HCT116 (cell line): ENCODE measurements around the gene CDH26. TPM values are rescaled to one million over a fixed set of nuclear protein-coding genes. Genes with fewer than 3 reads are reported as not detected.

Source experiments
- ATAC-seq: fragments of 200-7000 bp; cut with Tn5 transposase; 2 replicates; pipeline ENCODE4 v1.9.1; 2020; ENCODE audit warnings: mild to moderate bottlenecking, moderate library complexity
- BruUV-seq: library from RNA; stranded (reverse); fragments of 400-500 nt; replicated peaks from 2 replicates; lab custom pipeline; 2021; lab: Mats Ljungman, UMichigan
- CTCF ChIA-PET: fragments of 300-600 bp; sonication (Branson Sonifier 250); formaldehyde crosslinking; loops from one replicate; lab custom pipeline; 2021; ENCODE audit warnings: antibody characterized with exemption; lab: Charles Lee
- POLR2A ChIA-PET: fragments of 300-600, 350-600 bp; sonication (Branson Sonifier 250); formaldehyde crosslinking; loops from one replicate; lab custom pipeline; 2021; ENCODE audit warnings: antibody characterized with exemption; lab: Charles Lee
- RAD21 ChIA-PET, 2 experiments: fragments of 300-600 bp; sonication (Branson Sonifier 250); formaldehyde crosslinking; loops; one replicate each; lab custom pipeline; 2023; ENCODE audit warnings: low total read pairs in 2 of 2; ENCODE audit not compliant: uncharacterized antibody in 2 of 2, unreplicated experiment in 2 of 2, low non-redundant PET in 1 of 2; lab: Charles Lee
- DNase-seq: peaks from one replicate; pipeline ENCODE4 v3.0.0-alpha.2; 2010; ENCODE audit warnings: low read depth, low spot score
- H2AFZ ChIP-seq: fragments of 200-600 bp; shearing (Covaris generic), sonication (generic); 2 replicates; pipeline ENCODE4 v1.6.1; 2017; ENCODE audit warnings: low read depth, mixed run types, mixed read lengths, antibody characterized with exemption, low read length; ENCODE audit not compliant: poor library complexity, severe bottlenecking
- H3K27ac ChIP-seq: 2 replicates; pipeline ENCODE4 v1.5.1; 2012; ENCODE audit warnings: low read depth, low read length
- H3K27me3 ChIP-seq: fragments of 200-600 bp; sonication (generic); 2 replicates; pipeline ENCODE4 v1.6.1; 2016; ENCODE audit warnings: mixed run types, low read length, mixed read lengths; ENCODE audit not compliant: insufficient read depth
- H3K36me3 ChIP-seq, 2 experiments: fragments of 200-500 bp in 1 of 2; fragments of 200-600 bp in 1 of 2; sonication (Bioruptor generic) in 1 of 2; sonication (generic) in 1 of 2; 2 replicates each; pipeline versions ENCODE4 v1.5.1 to v1.6.1; 2014 to 2016; ENCODE audit warnings: low read length in 2 of 2, inconsistent platforms in 1 of 2, mixed read lengths in 1 of 2, mixed run types in 1 of 2; ENCODE audit not compliant: insufficient read depth in 2 of 2, control insufficient read depth in 1 of 2
- H3K4me1 ChIP-seq, 2 experiments: fragments of 200-600 bp in 1 of 2; sonication (generic) in 1 of 2; 2 replicates each; pipeline versions ENCODE4 v1.5.1 to v1.6.1; 2012 to 2017; ENCODE audit warnings: low read length in 2 of 2, inconsistent platforms in 1 of 2, mild to moderate bottlenecking in 1 of 2, mixed read lengths in 1 of 2, mixed run types in 1 of 2, moderate library complexity in 1 of 2; ENCODE audit not compliant: insufficient read depth in 2 of 2, control insufficient read depth in 1 of 2
- H3K4me2 ChIP-seq: fragments of 200-600 bp; sonication (generic); 2 replicates; pipeline ENCODE4 v1.6.1; 2017; ENCODE audit warnings: mixed run types, low read length, mixed read lengths
- H3K4me3 ChIP-seq, 2 experiments: fragments of 200-600 bp in 1 of 2; sonication (generic) in 1 of 2; replicated peaks in 1 of 2; 2 replicates each; pipeline ENCODE4 v1.5.1; 2011 to 2016; ENCODE audit warnings: low read length in 2 of 2, control low read depth in 1 of 2, low read depth in 1 of 2, mild to moderate bottlenecking in 1 of 2, mixed read lengths in 1 of 2, mixed run types in 1 of 2
- H3K79me2 ChIP-seq: fragments of 200-600 bp; sonication (generic); 2 replicates; pipeline ENCODE4 v1.6.1; 2017; ENCODE audit warnings: mild to moderate bottlenecking, mixed run types, low read length, moderate library complexity, mixed read lengths; ENCODE audit not compliant: insufficient read depth
- H3K9ac ChIP-seq: fragments of 200-600 bp; sonication (generic); 2 replicates; pipeline ENCODE4 v1.6.1; 2016; ENCODE audit warnings: low read length, mixed read lengths
- H3K9me2 ChIP-seq: fragments of 200-600 bp; sonication (generic), shearing (Covaris generic); 2 replicates; pipeline ENCODE4 v1.6.1; 2017; ENCODE audit warnings: mixed run types, mild to moderate bottlenecking, moderate library complexity; ENCODE audit not compliant: insufficient read depth
- H3K9me3 ChIP-seq, 2 experiments: fragments of 200-500 bp in 1 of 2; fragments of 200-600 bp in 1 of 2; sonication (Bioruptor generic) in 1 of 2; sonication (generic) in 1 of 2; 2 replicates each; pipeline ENCODE4 v1.6.1; 2014 to 2017; ENCODE audit warnings: low read length in 2 of 2, mixed read lengths in 2 of 2, inconsistent platforms in 1 of 2, low read depth in 1 of 2, mild to moderate bottlenecking in 1 of 2, mixed run types in 1 of 2, moderate library complexity in 1 of 2; ENCODE audit not compliant: control insufficient read depth in 1 of 2, insufficient read depth in 1 of 2
- H4K20me1 ChIP-seq: fragments of 200-600 bp; sonication (generic), shearing (Covaris generic); 2 replicates; pipeline ENCODE4 v1.6.1; 2017; ENCODE audit warnings: mixed run types, mild to moderate bottlenecking, moderate library complexity; ENCODE audit not compliant: insufficient read depth
- CTCF ChIP-seq, 3 experiments: fragments of 200-600 bp in 1 of 3; sonication (generic) in 1 of 3; IDR thresholded peaks in 2 of 3; conservative IDR thresholded peaks in 1 of 3; 2 replicates each; pipeline ENCODE4 v1.5.1; 2012 to 2017; ENCODE audit warnings: low read depth in 2 of 3, low read length in 2 of 3, antibody characterized with exemption in 1 of 3, borderline replicate concordance in 1 of 3, control low read depth in 1 of 3, mild to moderate bottlenecking in 1 of 3, mixed read lengths in 1 of 3, mixed run types in 1 of 3, moderate library complexity in 1 of 3; ENCODE audit not compliant: insufficient read depth in 1 of 3
- EGR1 ChIP-seq: IDR thresholded peaks from 2 replicates; pipeline ENCODE4 v1.6.1; 2012; ENCODE audit warnings: low read depth
- JUND ChIP-seq: IDR thresholded peaks from 2 replicates; pipeline ENCODE4 v1.6.1; 2012
- POLR2A ChIP-seq: IDR thresholded peaks from 2 replicates; pipeline ENCODE4 v1.7.0; 2011; ENCODE audit warnings: borderline replicate concordance; ENCODE audit not compliant: insufficient read depth, insufficient read length; ENCODE audit errors: extremely low read depth
- RAD21 ChIP-seq: IDR thresholded peaks from 2 replicates; pipeline ENCODE4 v1.6.1; 2012; ENCODE audit warnings: low read depth, mild to moderate bottlenecking
- TCF7L2 ChIP-seq: IDR thresholded peaks from 2 replicates; pipeline ENCODE4 v1.7.0; 2011; ENCODE audit warnings: borderline replicate concordance, inconsistent platforms; ENCODE audit not compliant: insufficient read depth, insufficient read length; ENCODE audit errors: extremely low read depth
- intact Hi-C: fragments of 100-400 bp; cut with micrococcal nuclease; formaldehyde crosslinking; loops from 2 replicates; pipeline ENCODE4 v1.10.0; 2022
- total RNA-seq: library from RNA; stranded (reverse); gene quantifications from one replicate; pipeline ENCODE4 v1.2.1, GENCODE V29; 2021; ENCODE audit not compliant: unreplicated experiment
- TF ChIP-seq, protein P1 (sequence below): IDR thresholded peaks from 2 replicates; pipeline ENCODE4 v1.6.1; 2012

CDH26 gene
- total RNA-seq, 1 experiment from 2014 or later: 0.34 TPM

DNA sequence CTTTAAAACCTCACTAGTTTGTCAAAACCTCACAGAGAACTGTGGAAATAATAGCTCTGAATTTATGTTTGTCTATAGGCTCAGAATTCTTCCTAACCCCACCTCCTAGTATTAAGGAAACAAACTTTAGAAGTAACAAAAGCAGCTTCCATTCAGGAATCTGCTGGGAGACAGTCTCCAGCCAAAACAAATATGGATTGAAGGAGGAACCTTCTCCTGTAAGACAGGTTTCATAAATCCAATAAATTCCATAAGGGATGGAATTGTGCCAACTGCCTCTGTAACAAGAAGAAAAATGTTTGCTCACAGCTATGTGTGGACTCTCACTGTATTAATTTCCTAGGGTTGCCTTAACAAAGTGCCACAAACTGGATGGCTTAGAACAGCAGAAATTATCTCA lies 32.3 kb upstream of the CDH26 start:
- Histone ChIP-seq H3K4me2 (no peak overlapping the region), H3K9me2 (no peaks in the 10 kb centered on the region), H3K36me3 (no peaks in the 10 kb centered on the region), H2AFZ (no peak overlapping the region), H4K20me1 (no peaks in the 10 kb centered on the region), H3K27ac (no peak overlapping the region), H3K9ac (no peak overlapping the region), H3K4me1 (no peaks in the 10 kb centered on the region; a peak in 1 of 4 replicates), H3K9me3 (no peaks in the 10 kb centered on the region), H3K4me3 (no peak overlapping the region), H3K27me3 (peaks cover 32% of the 10 kb centered on the region), H3K79me2 (no peaks in the 10 kb centered on the region)
- intact Hi-C loops: no loop called here
- no peak for DNase-seq
- no peak for ATAC-seq
- ChIA-PET RAD21 (no interaction called here), POLR2A (no interaction called here), CTCF (interaction anchor here (1.0 kb wide), 1 partner anchor 8 kb away, joined by 3 read pairs; the partner anchor contains the start of gene SYCP2)
- TF ChIP-seq, protein P1, sequence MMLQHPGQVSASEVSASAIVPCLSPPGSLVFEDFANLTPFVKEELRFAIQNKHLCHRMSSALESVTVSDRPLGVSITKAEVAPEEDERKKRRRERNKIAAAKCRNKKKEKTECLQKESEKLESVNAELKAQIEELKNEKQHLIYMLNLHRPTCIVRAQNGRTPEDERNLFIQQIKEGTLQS: no peak
- TF ChIP-seq EGR1 (no peak), JUND (no peak), TCF7L2 (no peak), RAD21 (no peak), CTCF (IDR thresholded peaks at IDR 0.05 in 2 of 3, conservative IDR thresholded peaks at IDR 0.05 in 1 of 3; ENCODE audit: borderline replicate concordance in 1 of 3, insufficient read depth in 1 of 3, low read depth in 2 of 3, low read length in 2 of 3) (no peak), POLR2A (no peak)
- BruUV-seq: no TSS peak
